Ovary (tissue), 9 donors: ENCODE measurements around the gene MAPK8IP3. TPM values are rescaled to one million over a fixed set of nuclear protein-coding genes. Genes with fewer than 3 reads are reported as not detected.
A peak's percentile ranks its signal among the peaks of the same experiment; 100 is the strongest.
"Not testable (repeated sequence)": the region's sequence is repeated elsewhere in the genome, so short reads cannot be mapped to it uniquely, and the experiment has no call there.

ENCODE experiments used
- DNase-seq, 5 donors: peaks; one replicate each; pipeline ENCODE4 v3.0.0-alpha.2; 2019 to 2020
- H3K27ac ChIP-seq, 2 donors: fragments of 200-600 bp; one replicate each; pipeline versions ENCODE4 v1.5.1 to v1.8.0; 2019 to 2022
- H3K27me3 ChIP-seq: fragments of 200-600 bp; one replicate; pipeline ENCODE4 v1.8.0; 2022
- H3K36me3 ChIP-seq: fragments of 200-600 bp; sonication (generic); one replicate; pipeline ENCODE4 v1.5.1; 2019
- H3K4me1 ChIP-seq: one replicate; pipeline ENCODE4 v1.8.1; 2013; ENCODE audit warnings: mild to moderate bottlenecking, moderate library complexity; ENCODE audit not compliant: insufficient read depth
- H3K4me3 ChIP-seq: fragments of 200-600 bp; sonication (generic); one replicate; pipeline ENCODE4 v1.5.1; 2017
- H3K9me3 ChIP-seq, 2 donors: fragments of 200-600 bp in 1 of 2; sonication (generic) in 1 of 2; one replicate each; pipeline versions ENCODE4 v1.5.1 to v1.8.1; 2013 to 2019; ENCODE audit warnings: mild to moderate bottlenecking in 1 of 2, moderate library complexity in 1 of 2
- CTCF ChIP-seq, 3 donors: fragments of 450-650 bp in 2 of 3; fragments of 200-600 bp in 1 of 3; IDR thresholded peaks; one replicate each; pipeline versions ENCODE4 v1.5.1 to v1.8.0; 2016 to 2022; ENCODE audit warnings: antibody characterized with exemption in 3 of 3, mild to moderate bottlenecking in 1 of 3
- EP300 ChIP-seq: sonication (generic); formaldehyde crosslinking; IDR thresholded peaks from one replicate; pipeline ENCODE4 v1.6.1; 2017; ENCODE audit warnings: antibody characterized with exemption
- POLR2A ChIP-seq: fragments of 450-650 bp; IDR thresholded peaks from one replicate; pipeline ENCODE4 v1.6.1; 2017; ENCODE audit warnings: antibody characterized with exemption, mild to moderate bottlenecking, moderate library complexity
- WGBS, 3 donors: extraction: QIAGEN DNeasy Blood & Tissue Kit in 1 of 3; methylation state at CpG; one replicate each; pipeline versions ENCODE4 v1.1.5 to v1.1.7; 2013 to 2017; 5-methylcytosine and 5-hydroxymethylcytosine counted together
- intact Hi-C, 4 donors: fragments of 100-400 bp; cut with DNase I; formaldehyde crosslinking; loops; one replicate each; pipeline versions ENCODE4 v1.11.0 to v1.15.1; 2022 to 2023
- polyA plus RNA-seq, 2 donors: library from polyadenylated mRNA; stranded (reverse); fragments of 200-250 nt in 1 of 2; fragments of 350-450 nt in 1 of 2; fragmentation: Illumina TruSeq in 1 of 2; extraction: RNeasy Lipid Tissue Mini Kit (QIAGEN cat#74804) in 1 of 2; gene quantifications; one replicate each; pipeline ENCODE4 v1.2.3, GENCODE V29; 2013 to 2014
- total RNA-seq, 7 donors: library from RNA; depleted of rRNA in 2 of 7; stranded (reverse); fragments of >200 nt in 2 of 7; fragmentation: NEBNext Ultra II Directional in 3 of 7; extraction: Animal tissue kit (Norgen Biotek cat#: 25700) in 3 of 7; gene quantifications; one replicate each; pipeline versions ENCODE4 v1.1.0 to v1.2.4, GENCODE V29; 2016 to 2023
- donor health status: DM: no; HTN: no; CAD: no; lungs with moderate emphysema.
- donor health status: DM: no; HTN: no; CAD: no.
- donor health status: Bipolar disorder and iron deficiency.
- donor health status: DM: yes; HTN: yes; CAD: no.
- donor health status: DM: no; HTN: no; CAD: no.
- donor health status: DM: yes; HTN: yes; CAD: no.

MAPK8IP3 gene
- total and polyA plus RNA-seq, 9 donors = 7.0 to 117 (median 72.3) TPM

GRCh38 chr16:1710811-1711507, 5.0 kb downstream of the MAPK8IP3 start:
- Histone ChIP-seq H3K9me3 (no peaks in the 10 kb centered on the region), H3K27me3 (no peaks in the 10 kb centered on the region), H3K27ac (no peak overlapping the region), H3K4me1 (peaks cover 19% of the 10 kb centered on the region), H3K36me3 (no peaks in the 10 kb centered on the region), H3K4me3 (no peak overlapping the region)
- WGBS, 3 donors = 83 to 86% (median 84%) methylated on average over 17 of the region's 17 CpGs
- intact Hi-C loops = no loop called here
- TF ChIP-seq EP300 (no peak), POLR2A (no peak), CTCF (IDR thresholded peaks at IDR 0.05) (no peak)
- no peak for DNase-seq

GRCh38 chr16:1712791-1713261, 6.8 kb downstream of the MAPK8IP3 start:
- H3K4me3 ChIP-seq = no peak overlapping the region
- no peaks in the 10 kb centered on the region for H3K36me3 ChIP-seq
- peak in 2 of 5 donors; percentile 38 to 54 for DNase-seq
- H3K27ac ChIP-seq = no peak overlapping the region
- peaks cover 14% of the 10 kb centered on the region for H3K4me1 ChIP-seq
- 16 to 49% (median 34%) methylated on average over 14 of the region's 14 CpGs for WGBS, 3 donors
- no peaks in the 10 kb centered on the region for H3K27me3 ChIP-seq
- H3K9me3 ChIP-seq = no peaks in the 10 kb centered on the region
- TF ChIP-seq CTCF (IDR thresholded peaks at IDR 0.05) = no peak
- TF ChIP-seq EP300 = no peak
- no peak for TF ChIP-seq POLR2A
- intact Hi-C loops = no loop called here

- H3K9me3 ChIP-seq = no peaks in the 10 kb centered on the region
- intact Hi-C loops = no loop called here
- 58 to 76% (median 63%) methylated on average over 7 of the region's 7 CpGs for WGBS, 3 donors
- no peak for DNase-seq
- TF ChIP-seq POLR2A = no peak
- no peak for TF ChIP-seq CTCF (IDR thresholded peaks at IDR 0.05)
- no peak for TF ChIP-seq EP300
- H3K4me3 ChIP-seq = no peak overlapping the region
- peaks cover 10% of the 10 kb centered on the region for H3K4me1 ChIP-seq
- no peaks in the 10 kb centered on the region for H3K36me3 ChIP-seq
- no peak overlapping the region for H3K27ac ChIP-seq
- no peaks in the 10 kb centered on the region for H3K27me3 ChIP-seq
Observed at GRCh38 chr16:1713331-1713730, 7.3 kb downstream of the MAPK8IP3 start.

GRCh38 chr16:1713933-1714332, 7.9 kb downstream of the MAPK8IP3 start:
- Histone ChIP-seq H3K9me3 (no peaks in the 10 kb centered on the region), H3K36me3 (no peaks in the 10 kb centered on the region), H3K27me3 (no peaks in the 10 kb centered on the region), H3K4me1 (peaks cover 10% of the 10 kb centered on the region), H3K4me3 (no peak overlapping the region), H3K27ac (no peak overlapping the region)
- intact Hi-C loops = no loop called here
- no peak for TF ChIP-seq POLR2A
- WGBS, 3 donors = 82 to 86% (median 84%) methylated on average over 14 of the region's 14 CpGs
- DNase-seq = no peak

- 90 to 92% (median 91%) methylated on average over 12 of the region's 12 CpGs for WGBS, 3 donors
- intact Hi-C loops = no loop called here
- no peak overlapping the region for H3K27ac ChIP-seq
- no peaks in the 10 kb centered on the region for H3K27me3 ChIP-seq
- no peak overlapping the region for H3K4me3 ChIP-seq
- H3K36me3 ChIP-seq = no peaks in the 10 kb centered on the region
- no peaks in the 10 kb centered on the region for H3K9me3 ChIP-seq
- H3K4me1 ChIP-seq = peaks cover 10% of the 10 kb centered on the region
- no peak for TF ChIP-seq POLR2A
- no peak for TF ChIP-seq EP300
- TF ChIP-seq CTCF (IDR thresholded peaks at IDR 0.05) = no peak
- no peak for DNase-seq
Observed at GRCh38 chr16:1715220-1715619, 9.2 kb downstream of the MAPK8IP3 start.

- 79 to 87% (median 86%) methylated on average over 10 of the region's 10 CpGs for WGBS, 3 donors
- intact Hi-C loops = not testable (repeated sequence)
Observed at GRCh38 chr16:1718236-1718635, 12.2 kb downstream of the MAPK8IP3 start.

GRCh38 chr16:1719559-1720229, 13.7 kb downstream of the MAPK8IP3 start:
- H3K27me3 ChIP-seq, H3K9me3 ChIP-seq, DNase-seq, H3K36me3 ChIP-seq, H3K4me1 ChIP-seq, H3K27ac ChIP-seq, intact Hi-C loops, H3K4me3 ChIP-seq: not testable (repeated sequence)
- WGBS, 3 donors = 90 to 92% (median 90%) methylated on average over 12 of the region's 12 CpGs

More at GRCh38 chr16:1718236-1718635, 12.2 kb downstream of the MAPK8IP3 start:
- not testable (repeated sequence) for H3K27ac ChIP-seq, H3K4me1 ChIP-seq, H3K4me3 ChIP-seq, DNase-seq, H3K36me3 ChIP-seq, H3K27me3 ChIP-seq, H3K9me3 ChIP-seq
